Astrocyte (in vitro differentiated cells and primary cell): ENCODE data around the gene PHLPP2. TPM values are rescaled to one million over a fixed set of nuclear protein-coding genes. Genes with fewer than 3 reads are reported as not detected.

Experiments used
- DNase-seq: peaks from one replicate; pipeline ENCODE4 v3.0.0-alpha.2; 2010; ENCODE audit warnings: low read depth
- FAIRE-seq: peaks from 2 replicates; lab custom pipeline; 2011; peaks lifted over from hg19 to GRCh38; lab: Jason Lieb, UNC
- H2AFZ ChIP-seq: 2 replicates; pipeline ENCODE4 v1.6.0; 2012; ENCODE audit warnings: low read depth, low read length, inconsistent platforms
- H3K27ac ChIP-seq: 2 replicates; pipeline ENCODE4 v1.5.1; 2011; ENCODE audit warnings: low read depth, low read length, inconsistent platforms
- H3K27me3 ChIP-seq: 2 replicates; pipeline ENCODE4 v1.6.0; 2011; ENCODE audit warnings: low read length, inconsistent platforms; ENCODE audit not compliant: insufficient read depth
- H3K36me3 ChIP-seq: 2 replicates; pipeline ENCODE4 v1.5.1; 2011; ENCODE audit warnings: low read length, inconsistent platforms; ENCODE audit not compliant: insufficient read depth
- H3K4me1 ChIP-seq: 2 replicates; pipeline ENCODE4 v1.5.1; 2011; ENCODE audit warnings: low read length, inconsistent platforms; ENCODE audit not compliant: insufficient read depth
- H3K4me2 ChIP-seq: 2 replicates; pipeline ENCODE4 v1.6.0; 2012; ENCODE audit warnings: low read length, inconsistent platforms
- H3K4me3 ChIP-seq: 2 replicates; pipeline ENCODE4 v1.5.1; 2011; ENCODE audit warnings: low read depth, mild to moderate bottlenecking, low read length, inconsistent platforms; ENCODE audit not compliant: insufficient read depth
- H3K79me2 ChIP-seq: 2 replicates; pipeline ENCODE4 v1.6.0; 2012; ENCODE audit warnings: mild to moderate bottlenecking, low read length, inconsistent platforms; ENCODE audit not compliant: insufficient read depth
- H3K9ac ChIP-seq: 2 replicates; pipeline ENCODE4 v1.6.0; 2012; ENCODE audit warnings: mild to moderate bottlenecking, low read length, inconsistent platforms
- H3K9me3 ChIP-seq: 2 replicates; pipeline ENCODE4 v1.5.1; 2012; ENCODE audit warnings: low read depth, mild to moderate bottlenecking, low read length, inconsistent platforms; ENCODE audit not compliant: insufficient read depth
- H4K20me1 ChIP-seq: 2 replicates; pipeline ENCODE4 v1.6.0; 2012; ENCODE audit warnings: low read length, inconsistent platforms; ENCODE audit not compliant: insufficient read depth
- H3K27ac Mint-ChIP-seq: one replicate; pipeline ENCODE4 v1.8.0; 2021; ENCODE audit warnings: mild to moderate bottlenecking, mixed read lengths; ENCODE audit not compliant: unreplicated experiment
- H3K27me3 Mint-ChIP-seq: one replicate; pipeline ENCODE4 v1.8.0; 2021; ENCODE audit warnings: low read depth, mixed read lengths; ENCODE audit not compliant: unreplicated experiment
- H3K36me3 Mint-ChIP-seq: one replicate; pipeline ENCODE4 v1.8.0; 2021; ENCODE audit warnings: low read depth, mixed read lengths; ENCODE audit not compliant: unreplicated experiment
- H3K4me1 Mint-ChIP-seq: one replicate; pipeline ENCODE4 v1.8.0; 2021; ENCODE audit warnings: low read depth, mixed read lengths; ENCODE audit not compliant: unreplicated experiment
- H3K4me3 Mint-ChIP-seq: one replicate; pipeline ENCODE4 v1.8.0; 2021; ENCODE audit warnings: mild to moderate bottlenecking, moderate library complexity, mixed read lengths; ENCODE audit not compliant: unreplicated experiment
- H3K9me3 Mint-ChIP-seq: one replicate; pipeline ENCODE4 v1.8.0; 2021; ENCODE audit warnings: mild to moderate bottlenecking, mixed read lengths; ENCODE audit not compliant: unreplicated experiment
- CTCF ChIP-seq: IDR thresholded peaks from 2 replicates; pipeline ENCODE4 v1.5.1; 2011; ENCODE audit warnings: low read depth, mild to moderate bottlenecking, inconsistent platforms, low read length, moderate library complexity; ENCODE audit not compliant: insufficient read depth
- EZH2 ChIP-seq: IDR thresholded peaks from 2 replicates; pipeline ENCODE4 v1.6.1; 2012; ENCODE audit warnings: mild to moderate bottlenecking, low read length, inconsistent platforms; ENCODE audit not compliant: insufficient read depth
- total RNA-seq: library from RNA; stranded (reverse); gene quantifications from 2 replicates; pipeline ENCODE4 v1.2.1, GENCODE V29; 2021

Gene PHLPP2
- total RNA-seq, 1 donor from 2014 or later: 5.4 TPM

GRCh38 chr16:71672125-71672524 is 52.4 kb downstream of the PHLPP2 start:
- no peak for DNase-seq
- TF ChIP-seq EZH2: no peak
- TF ChIP-seq CTCF: no peak
- Histone ChIP-seq H3K4me3 (no peak overlapping the region), H4K20me1 (no peaks in the 10 kb centered on the region), H3K4me2 (no peak overlapping the region), H2AFZ (no peak overlapping the region), H3K27ac (no peak overlapping the region), H3K9me3 (no peaks in the 10 kb centered on the region), H3K27me3 (no peaks in the 10 kb centered on the region), H3K4me1 (no peaks in the 10 kb centered on the region), H3K79me2 (no peaks in the 10 kb centered on the region), H3K9ac (no peak overlapping the region), H3K36me3 (peaks cover 32% of the 10 kb centered on the region)
- Mint-ChIP-seq H3K9me3 (no peaks in the 10 kb centered on the region), H3K36me3 (peaks cover 10% of the 10 kb centered on the region), H3K27ac (no peak overlapping the region), H3K4me1 (no peaks in the 10 kb centered on the region), H3K27me3 (no peaks in the 10 kb centered on the region), H3K4me3 (no peak overlapping the region)
- no peak for FAIRE-seq

- Histone ChIP-seq H4K20me1 (no peaks in the 10 kb centered on the region), H3K9me3 (no peaks in the 10 kb centered on the region), H3K4me2 (no peak overlapping the region), H3K36me3 (peaks cover 31% of the 10 kb centered on the region), H2AFZ (no peak overlapping the region), H3K79me2 (no peaks in the 10 kb centered on the region), H3K9ac (no peak overlapping the region), H3K4me3 (no peak overlapping the region), H3K27me3 (no peaks in the 10 kb centered on the region), H3K27ac (no peak overlapping the region), H3K4me1 (no peaks in the 10 kb centered on the region)
- TF ChIP-seq CTCF: no peak
- no peak for TF ChIP-seq EZH2
- no peaks in the 10 kb centered on the region for H3K9me3 Mint-ChIP-seq
- peaks cover 12% of the 10 kb centered on the region for H3K36me3 Mint-ChIP-seq
- H3K4me1 Mint-ChIP-seq: no peaks in the 10 kb centered on the region
- no peak for DNase-seq
- H3K4me3 Mint-ChIP-seq: no peak overlapping the region
- H3K27me3 Mint-ChIP-seq: no peaks in the 10 kb centered on the region
- H3K27ac Mint-ChIP-seq: no peak overlapping the region
- FAIRE-seq: no peak
Observed at GRCh38 chr16:71671165-71671564, 53.3 kb downstream of the PHLPP2 start.

- Histone ChIP-seq H3K79me2 (no peaks in the 10 kb centered on the region), H3K9ac (no peak overlapping the region), H3K27ac (no peak overlapping the region), H2AFZ (no peak overlapping the region), H3K27me3 (no peaks in the 10 kb centered on the region), H3K9me3 (no peaks in the 10 kb centered on the region), H3K4me3 (no peak overlapping the region), H4K20me1 (no peaks in the 10 kb centered on the region), H3K4me1 (no peaks in the 10 kb centered on the region), H3K36me3 (peaks cover 30% of the 10 kb centered on the region), H3K4me2 (no peak overlapping the region)
- FAIRE-seq (no peak), DNase-seq (no peak)
- Mint-ChIP-seq H3K4me1 (no peaks in the 10 kb centered on the region), H3K4me3 (no peak overlapping the region), H3K27ac (no peak overlapping the region), H3K36me3 (peaks cover 10% of the 10 kb centered on the region), H3K9me3 (no peaks in the 10 kb centered on the region), H3K27me3 (no peaks in the 10 kb centered on the region)
- TF ChIP-seq EZH2 (no peak), CTCF (no peak)
Observed at GRCh38 chr16:71670537-71670936, 54.0 kb downstream of the PHLPP2 start.
